GM12891 (cell line): Measurements from ENCODE around the gene TXNRD3.

Experiments used
- DNase-seq: peaks from one replicate; pipeline ENCODE4 v3.0.0; 2011; ENCODE audit warnings: low spot score; ENCODE audit not compliant: insufficient read length
- FAIRE-seq: peaks from 2 replicates; lab custom pipeline; 2011; peaks lifted over from hg19 to GRCh38; lab: Jason Lieb, UNC
- PAX5 ChIP-seq: IDR thresholded peaks from 2 replicates; pipeline ENCODE4 v1.6.1; 2011; ENCODE audit warnings: low read length, moderate library complexity, mild to moderate bottlenecking; ENCODE audit not compliant: insufficient read depth, severe bottlenecking
- POLR2A ChIP-seq: IDR thresholded peaks from 2 replicates; pipeline ENCODE4 v1.6.1; 2011; ENCODE audit warnings: low read depth, low read length, control low read depth
- POLR2AphosphoS5 ChIP-seq: IDR thresholded peaks from 2 replicates; pipeline ENCODE4 v1.6.1; 2011; ENCODE audit warnings: low read depth, low read length, control low read depth
- POU2F2 ChIP-seq: IDR thresholded peaks from 2 replicates; pipeline ENCODE4 v1.6.1; 2011; ENCODE audit warnings: low read depth, mild to moderate bottlenecking, control low read depth, low read length, moderate library complexity
- SPI1 ChIP-seq: IDR thresholded peaks from 2 replicates; pipeline ENCODE4 v1.6.1; 2011; ENCODE audit warnings: low read depth, low read length, control low read depth
- TAF1 ChIP-seq: IDR thresholded peaks from 2 replicates; pipeline ENCODE4 v1.6.1; 2011; ENCODE audit warnings: low read depth, low read length, control low read depth

TXNRD3 gene

GRCh38 chr3:126557415-126557745 lies 97.5 kb downstream of the TXNRD3 start:
- DNase-seq (no peak), FAIRE-seq (no peak)
- no peak for TF ChIP-seq POLR2AphosphoS5
- no peak for TF ChIP-seq POLR2A
- no peak for TF ChIP-seq POU2F2
- TF ChIP-seq TAF1: no peak
- no peak for TF ChIP-seq SPI1
- no peak for TF ChIP-seq PAX5
